ENCODE data around the gene AGBL4. TPM values are rescaled to one million over a fixed set of nuclear protein-coding genes. Genes with fewer than 3 reads are reported as not detected.
A peak's percentile ranks its signal among the peaks of the same experiment; 100 is the strongest.

AGBL4 gene
- polyA plus RNA-seq, 10 donors, result 0.12 to 0.37 (median 0.22) TPM

DNA sequence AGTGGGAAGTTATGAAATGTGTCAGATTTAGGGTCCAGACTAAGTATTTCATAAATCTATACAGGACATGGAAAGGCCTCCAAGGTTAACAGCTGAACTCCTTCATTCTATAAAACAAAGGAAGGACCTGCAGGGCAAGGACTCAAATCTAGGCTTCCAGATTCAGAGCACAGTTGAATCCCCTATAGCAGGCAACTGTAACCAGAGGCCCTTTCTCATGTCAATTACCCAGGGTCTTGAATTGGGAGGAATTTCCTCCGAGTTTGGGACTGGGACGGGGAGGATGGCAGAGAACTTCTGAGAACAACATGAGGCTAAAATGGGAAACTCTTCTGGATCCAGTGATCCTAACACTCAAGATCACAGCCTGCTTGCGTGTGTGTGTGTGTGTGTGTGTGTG lies 1134.1 kb downstream of the AGBL4 start:
- no peak for DNase-seq

- no peak for DNase-seq
These were observed 1134.7 kb downstream of the AGBL4 start for GRCh38 chr1:48889082-48889481.

GRCh38 chr1:48887796-48888195 lies 1136.0 kb downstream of the AGBL4 start:
- peak in 1 of 3 donors; percentile 25 for DNase-seq

- DNase-seq, result no peak
These were observed 1141.7 kb downstream of the AGBL4 start for GRCh38 chr1:48882020-48882419.

- peak in 1 of 3 donors; percentile 86 for DNase-seq
These were observed 1145.4 kb downstream of the AGBL4 start for GRCh38 chr1:48878191-48878940.

- peak in 1 of 3 donors; percentile 34 for DNase-seq
These were observed 1147.4 kb downstream of the AGBL4 start for GRCh38 chr1:48876330-48876785.

DNA sequence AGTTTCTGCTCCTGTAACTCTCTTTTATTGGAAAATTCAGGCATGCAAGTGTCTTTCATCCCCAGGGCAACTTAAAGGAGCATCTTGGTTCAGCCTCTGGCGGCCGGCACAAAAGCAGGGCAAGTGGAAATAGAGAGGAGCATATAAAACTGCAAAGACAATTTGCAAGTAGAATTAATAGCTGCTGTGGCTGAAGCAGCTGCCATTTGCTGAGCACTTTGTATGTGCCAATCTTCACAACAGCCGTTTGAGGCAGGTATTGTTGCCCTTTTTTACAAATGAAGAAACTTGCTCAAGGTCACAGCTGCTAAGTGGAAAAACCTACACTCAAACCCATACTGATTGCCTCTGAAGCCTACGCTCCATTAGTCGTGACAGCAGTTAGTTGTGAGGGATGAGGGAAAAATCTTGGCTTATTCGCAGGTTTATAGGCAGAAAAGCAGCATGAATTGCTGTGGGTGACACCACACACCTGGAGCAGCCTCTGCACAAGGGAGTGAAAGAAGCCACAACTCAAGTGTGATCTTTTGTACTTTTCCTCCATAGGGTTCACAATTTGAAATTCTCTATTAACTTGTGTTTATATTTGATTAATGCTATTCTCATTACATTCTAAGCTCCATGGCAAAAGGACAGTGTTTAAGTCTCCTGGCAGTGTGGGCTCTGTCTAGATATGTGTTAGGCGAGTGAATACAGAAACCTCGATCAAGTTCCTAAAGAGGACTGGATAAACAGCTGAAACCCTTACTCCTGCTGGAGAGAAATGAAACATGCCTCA lies 1148.0 kb downstream of the AGBL4 start:
- no peak for DNase-seq

DNA sequence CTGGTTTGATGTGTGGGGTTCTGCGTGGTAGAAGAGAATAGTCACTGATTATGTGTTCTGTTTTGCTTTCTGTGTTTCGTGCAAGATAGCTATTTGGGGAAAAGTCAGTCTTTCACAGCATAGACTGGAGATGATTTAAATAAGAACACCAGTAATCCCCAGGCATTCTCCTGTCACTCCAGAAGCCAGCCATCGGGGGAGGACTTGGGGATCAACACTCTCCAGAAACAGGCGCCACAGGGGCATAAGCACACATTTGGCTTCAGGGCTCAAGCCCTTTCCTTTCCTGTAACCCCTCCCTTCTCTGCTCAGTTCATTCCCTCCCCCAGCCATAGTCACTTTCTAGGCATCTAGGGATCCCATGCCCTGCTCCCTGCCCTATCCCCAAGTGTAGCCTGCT lies 1149.8 kb downstream of the AGBL4 start:
- no peak for DNase-seq

DNA sequence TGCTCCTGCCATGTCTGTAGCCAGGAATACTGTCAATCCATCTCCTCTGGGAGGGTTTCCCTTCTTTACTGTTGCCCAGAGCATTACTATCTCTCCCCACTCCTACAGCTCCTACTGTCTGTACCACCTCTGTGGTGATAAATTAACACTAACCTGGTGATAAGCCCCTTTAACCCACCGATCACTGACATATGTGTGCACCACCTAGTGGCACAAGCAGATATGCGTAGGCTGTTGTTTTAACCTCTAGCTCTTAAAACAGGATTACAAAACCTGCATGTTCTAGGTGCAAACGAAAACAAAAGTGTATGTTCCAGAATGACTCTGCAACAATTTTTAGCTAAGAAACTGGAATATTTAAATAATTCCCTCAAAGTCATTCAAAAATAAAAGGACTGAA lies 1153.2 kb downstream of the AGBL4 start:
- peak in 1 of 3 donors; percentile 18 for DNase-seq

DNA sequence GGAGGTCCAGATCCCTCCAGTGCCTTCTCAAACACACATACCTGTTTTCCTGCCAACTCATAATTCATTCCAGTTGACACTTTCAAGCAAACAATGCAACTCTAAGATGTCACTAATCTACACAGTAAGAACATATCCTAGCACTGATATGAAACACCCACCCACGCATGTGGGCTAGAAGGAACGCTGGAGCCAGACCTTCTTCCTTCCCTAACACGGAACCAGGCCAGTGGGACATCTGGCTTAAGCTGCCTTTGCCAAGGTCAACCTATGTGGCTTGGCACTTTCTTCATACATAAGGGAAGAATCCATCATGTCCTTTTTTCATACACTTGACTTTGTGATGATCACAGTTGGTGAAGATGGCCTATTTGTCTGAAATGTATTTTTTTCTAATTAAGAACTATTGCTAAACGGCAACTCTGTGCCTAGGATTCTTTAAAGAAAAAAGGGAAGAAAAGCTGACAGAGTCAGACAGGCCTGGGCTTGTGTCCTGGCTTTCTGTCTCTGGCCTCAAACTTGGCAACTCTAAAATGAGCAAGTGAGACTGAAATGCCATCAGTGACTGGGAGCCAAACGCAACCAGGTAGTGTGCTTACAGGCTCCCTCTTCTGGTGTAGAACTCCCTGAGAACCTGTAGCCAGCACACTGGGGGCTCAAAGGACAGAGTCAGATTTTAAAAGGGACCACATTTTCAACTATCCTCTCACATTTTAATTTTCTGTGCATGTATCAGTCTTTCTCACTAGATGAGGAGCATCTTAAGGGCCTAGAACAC lies 1154.4 kb downstream of the AGBL4 start:
- no peak for DNase-seq

GRCh38 chr1:48864913-48865312 lies 1158.8 kb downstream of the AGBL4 start:
- no peak for DNase-seq

DNA sequence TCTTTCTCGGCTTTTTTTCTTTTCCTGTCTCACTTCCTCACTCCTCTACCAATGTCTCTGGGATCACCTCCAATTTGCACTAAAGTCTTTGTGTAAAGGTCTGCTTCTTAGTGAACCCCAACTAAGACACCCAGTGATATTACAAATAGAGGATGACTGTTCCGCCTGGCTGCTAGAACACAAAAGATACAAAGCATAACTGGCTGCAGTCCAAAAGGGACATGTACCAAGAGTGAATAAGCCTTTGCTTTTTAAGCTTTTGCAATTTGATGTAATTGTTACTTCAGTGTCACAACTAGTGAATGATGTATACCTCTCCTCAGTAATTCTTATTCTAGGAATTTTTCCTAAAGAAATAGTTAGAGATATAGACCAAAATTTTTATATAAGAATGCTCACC lies 1164.3 kb downstream of the AGBL4 start:
- peak in 1 of 3 donors; percentile 21 for DNase-seq

- peak in 1 of 3 donors; percentile 18 for DNase-seq
These were observed 1165.4 kb downstream of the AGBL4 start for GRCh38 chr1:48858200-48858920.

- DNase-seq, result peak in 1 of 3 donors; percentile 80
These were observed 1170.7 kb downstream of the AGBL4 start for GRCh38 chr1:48853006-48853405.

- DNase-seq, result no peak
These were observed 1172.1 kb downstream of the AGBL4 start for GRCh38 chr1:48851638-48852037.

DNA sequence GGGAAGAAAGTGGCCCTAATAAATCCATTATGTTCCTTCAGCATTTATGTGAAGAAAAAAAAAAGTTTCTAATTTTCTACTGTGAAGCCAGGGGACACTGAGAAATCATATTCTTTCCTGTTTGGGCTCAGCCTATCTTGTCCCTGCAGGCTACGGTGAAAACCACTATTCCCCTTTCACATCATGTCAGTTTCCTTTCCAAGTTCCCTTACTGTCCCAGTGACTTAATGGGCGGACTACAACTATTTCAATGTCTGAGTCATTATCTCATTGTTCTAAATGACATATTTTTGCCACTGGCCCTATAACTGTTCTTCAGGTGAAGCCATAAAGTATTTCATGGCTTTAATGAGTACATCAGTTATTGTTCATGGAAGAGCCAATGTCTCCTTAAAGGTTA lies 1175.7 kb downstream of the AGBL4 start:
- DNase-seq, result no peak

- DNase-seq, result no peak
These were observed 1177.3 kb downstream of the AGBL4 start for GRCh38 chr1:48846441-48846840.

DNA sequence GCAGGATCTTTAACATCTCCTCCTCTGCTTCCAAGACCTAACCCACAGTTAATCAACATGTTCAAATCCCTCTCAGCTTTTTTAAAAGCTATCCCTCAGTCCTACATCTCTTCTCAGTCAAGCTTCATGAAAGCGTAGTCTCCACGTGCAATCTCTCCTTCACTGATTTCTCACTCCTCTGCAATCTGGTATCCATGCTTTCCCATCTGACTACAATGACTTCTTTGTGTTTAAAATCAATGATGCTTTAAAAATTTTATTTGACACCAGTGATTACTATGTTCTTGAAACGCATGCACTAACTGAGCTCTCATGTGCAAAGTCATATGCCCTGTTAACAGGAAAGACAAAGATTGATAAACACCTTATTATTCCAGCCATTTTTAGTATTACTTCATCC lies 1179.6 kb downstream of the AGBL4 start:
- no peak for DNase-seq

DNA sequence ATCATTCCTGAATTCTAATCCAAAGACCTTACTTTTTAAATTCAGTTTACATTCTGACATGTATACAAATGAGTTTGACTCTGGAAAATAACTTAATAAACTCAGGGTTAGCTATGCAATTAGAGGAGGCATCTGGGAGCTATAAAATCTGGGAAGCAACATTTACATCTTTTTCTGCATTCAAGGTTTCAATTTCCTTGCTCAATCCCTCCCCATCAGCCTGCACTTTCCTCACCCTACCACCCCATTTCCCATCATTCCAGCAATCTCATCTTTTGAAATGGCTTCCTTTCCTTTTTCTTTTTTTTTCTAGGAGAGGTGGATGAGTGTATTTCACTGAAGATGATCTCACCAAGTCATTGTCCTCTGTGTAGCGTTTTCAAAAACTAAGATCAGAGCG lies 1181.8 kb downstream of the AGBL4 start:
- DNase-seq, result peak in 1 of 3 donors; percentile 57

DNA sequence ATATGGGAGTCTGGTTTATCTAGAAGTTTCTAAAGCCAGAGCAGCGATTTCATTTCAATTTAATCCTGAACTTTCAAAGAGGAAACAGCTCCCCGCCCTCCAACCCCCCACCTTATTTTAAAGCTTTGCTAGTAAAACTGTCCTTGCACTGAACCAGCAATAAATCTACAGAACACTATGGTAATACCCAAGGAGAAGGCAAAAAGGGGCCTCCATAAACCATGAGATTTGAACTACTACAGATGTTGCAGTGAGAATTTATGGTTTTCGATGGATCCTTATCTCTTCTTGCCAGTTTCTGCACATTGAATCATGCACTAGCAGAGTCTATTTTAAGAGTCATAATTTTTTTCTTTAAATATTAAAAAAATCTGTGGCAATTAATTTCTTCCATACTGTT lies 1182.3 kb downstream of the AGBL4 start:
- DNase-seq, result peak in 1 of 3 donors; percentile 50

All from muscle of back (tissue), 11 donors.